ENCODE measurements around the gene ZCCHC10. TPM values are rescaled to one million over a fixed set of nuclear protein-coding genes. Genes with fewer than 3 reads are reported as not detected.

ZCCHC10 gene
- total and polyA plus RNA-seq, 4 donors, result 5.1 to 24.2 (median 9.8) TPM

DNA sequence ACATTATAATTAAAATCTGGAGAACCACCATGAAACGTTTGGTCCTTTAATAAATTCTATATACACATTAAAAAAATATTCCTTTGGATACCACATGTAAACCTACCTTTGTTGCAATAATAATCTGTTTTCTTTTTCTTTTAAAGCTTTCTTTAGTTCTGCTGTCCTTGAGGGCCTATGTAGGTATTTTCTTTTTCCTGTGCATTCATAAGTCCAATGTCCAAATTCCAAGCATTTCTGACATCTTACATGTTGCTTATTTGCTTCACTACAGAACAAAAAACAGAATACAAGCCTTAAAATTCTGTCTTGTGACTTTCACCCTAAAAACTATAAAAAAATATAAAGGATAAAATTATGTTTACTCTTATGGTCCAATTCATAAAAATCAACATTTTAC lies 19.7 kb downstream of the ZCCHC10 start:
- Histone ChIP-seq H3K9me3 (ENCODE audit: control insufficient read depth in 4 of 4, low read length in 3 of 4) (no peaks in the 10 kb centered on the region), H3K4me1 (ENCODE audit: control insufficient read depth in 4 of 4, insufficient read depth in 4 of 4, low read length in 3 of 4) (no peaks in the 10 kb centered on the region), H3K9ac (ENCODE audit: low read depth in 1 of 2, low read length in 2 of 2) (no peak overlapping the region), H3K27me3 (ENCODE audit: control insufficient read depth in 4 of 4, insufficient read depth in 4 of 4, low read length in 3 of 4) (no peaks in the 10 kb centered on the region), H3K4me3 (ENCODE audit: low read depth in 1 of 3, low read length in 3 of 3) (no peak overlapping the region), H3K27ac (ENCODE audit: low read depth in 1 of 2, low read length in 2 of 2) (no peak overlapping the region), H3K36me3 (ENCODE audit: control insufficient read depth in 4 of 4, insufficient read depth in 3 of 4, low read depth in 1 of 4, low read length in 3 of 4) (peaks cover 0 to 5% (median 4%) of the 10 kb centered on the region in 4 donors)
- WGBS, result 85% methylated on average over 1 of the region's 1 CpG
- no peak for DNase-seq (ENCODE audit: low spot score)
- TF ChIP-seq, protein P1, sequence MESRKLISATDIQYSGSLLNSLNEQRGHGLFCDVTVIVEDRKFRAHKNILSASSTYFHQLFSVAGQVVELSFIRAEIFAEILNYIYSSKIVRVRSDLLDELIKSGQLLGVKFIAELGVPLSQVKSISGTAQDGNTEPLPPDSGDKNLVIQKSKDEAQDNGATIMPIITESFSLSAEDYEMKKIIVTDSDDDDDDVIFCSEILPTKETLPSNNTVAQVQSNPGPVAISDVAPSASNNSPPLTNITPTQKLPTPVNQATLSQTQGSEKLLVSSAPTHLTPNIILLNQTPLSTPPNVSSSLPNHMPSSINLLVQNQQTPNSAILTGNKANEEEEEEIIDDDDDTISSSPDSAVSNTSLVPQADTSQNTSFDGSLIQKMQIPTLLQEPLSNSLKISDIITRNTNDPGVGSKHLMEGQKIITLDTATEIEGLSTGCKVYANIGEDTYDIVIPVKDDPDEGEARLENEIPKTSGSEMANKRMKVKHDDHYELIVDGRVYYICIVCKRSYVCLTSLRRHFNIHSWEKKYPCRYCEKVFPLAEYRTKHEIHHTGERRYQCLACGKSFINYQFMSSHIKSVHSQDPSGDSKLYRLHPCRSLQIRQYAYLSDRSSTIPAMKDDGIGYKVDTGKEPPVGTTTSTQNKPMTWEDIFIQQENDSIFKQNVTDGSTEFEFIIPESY (IDR thresholded peaks at IDR 0.05), result no peak
- TF ChIP-seq RAD21 (IDR thresholded peaks at IDR 0.05) (no peak), GABPA (IDR thresholded peaks at IDR 0.05 in 1 of 2, conservative IDR thresholded peaks at IDR 0.05 in 1 of 2) (no peak), SP1 (IDR thresholded peaks at IDR 0.05) (no peak), JUND (IDR thresholded peaks at IDR 0.05) (no peak)
- TF ChIP-seq, protein P2, sequence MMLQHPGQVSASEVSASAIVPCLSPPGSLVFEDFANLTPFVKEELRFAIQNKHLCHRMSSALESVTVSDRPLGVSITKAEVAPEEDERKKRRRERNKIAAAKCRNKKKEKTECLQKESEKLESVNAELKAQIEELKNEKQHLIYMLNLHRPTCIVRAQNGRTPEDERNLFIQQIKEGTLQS (IDR thresholded peaks at IDR 0.05), result no peak

DNA sequence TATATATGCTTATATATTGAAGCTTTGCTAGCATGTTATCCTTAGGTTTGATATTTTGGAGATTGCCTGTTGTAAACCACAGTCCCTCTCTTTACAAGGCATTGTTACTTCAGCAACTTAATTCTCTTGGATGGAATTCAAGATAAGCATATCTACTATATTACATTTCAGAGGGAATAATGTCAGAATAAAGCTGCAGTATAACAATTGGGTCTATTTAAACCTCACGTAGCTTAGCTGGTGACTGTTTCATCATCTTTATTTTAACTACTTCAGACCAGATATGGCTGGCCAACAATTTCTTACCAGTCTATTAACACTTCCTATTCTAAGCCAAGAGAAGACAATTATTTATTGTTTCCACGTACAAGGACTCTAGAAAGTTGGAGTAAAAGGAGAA lies 27.1 kb downstream of the ZCCHC10 start:
- H3K4me1 ChIP-seq (ENCODE audit: control insufficient read depth in 4 of 4, insufficient read depth in 4 of 4, low read length in 3 of 4), result no peaks in the 10 kb centered on the region
- H3K9me3 ChIP-seq (ENCODE audit: control insufficient read depth in 4 of 4, low read length in 3 of 4), result no peaks in the 10 kb centered on the region
- no peak overlapping the region for H3K9ac ChIP-seq (ENCODE audit: low read depth in 1 of 2, low read length in 2 of 2)
- TF ChIP-seq GABPA (IDR thresholded peaks at IDR 0.05 in 1 of 2, conservative IDR thresholded peaks at IDR 0.05 in 1 of 2), result no peak
- TF ChIP-seq, protein P1 (IDR thresholded peaks at IDR 0.05), result no peak
- TF ChIP-seq HNF4G (IDR thresholded peaks at IDR 0.05), result no peak
- no peak for TF ChIP-seq TAF1 (conservative IDR thresholded peaks at IDR 0.05)
- no peak for TF ChIP-seq HNF4A (conservative IDR thresholded peaks at IDR 0.05)
- no peak for TF ChIP-seq FOXA1 (IDR thresholded peaks at IDR 0.05)
- TF ChIP-seq, protein P3, sequence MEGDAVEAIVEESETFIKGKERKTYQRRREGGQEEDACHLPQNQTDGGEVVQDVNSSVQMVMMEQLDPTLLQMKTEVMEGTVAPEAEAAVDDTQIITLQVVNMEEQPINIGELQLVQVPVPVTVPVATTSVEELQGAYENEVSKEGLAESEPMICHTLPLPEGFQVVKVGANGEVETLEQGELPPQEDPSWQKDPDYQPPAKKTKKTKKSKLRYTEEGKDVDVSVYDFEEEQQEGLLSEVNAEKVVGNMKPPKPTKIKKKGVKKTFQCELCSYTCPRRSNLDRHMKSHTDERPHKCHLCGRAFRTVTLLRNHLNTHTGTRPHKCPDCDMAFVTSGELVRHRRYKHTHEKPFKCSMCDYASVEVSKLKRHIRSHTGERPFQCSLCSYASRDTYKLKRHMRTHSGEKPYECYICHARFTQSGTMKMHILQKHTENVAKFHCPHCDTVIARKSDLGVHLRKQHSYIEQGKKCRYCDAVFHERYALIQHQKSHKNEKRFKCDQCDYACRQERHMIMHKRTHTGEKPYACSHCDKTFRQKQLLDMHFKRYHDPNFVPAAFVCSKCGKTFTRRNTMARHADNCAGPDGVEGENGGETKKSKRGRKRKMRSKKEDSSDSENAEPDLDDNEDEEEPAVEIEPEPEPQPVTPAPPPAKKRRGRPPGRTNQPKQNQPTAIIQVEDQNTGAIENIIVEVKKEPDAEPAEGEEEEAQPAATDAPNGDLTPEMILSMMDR (IDR thresholded peaks at IDR 0.05; ENCODE audit: low read depth, low read length, missing input control), result no peak
- TF ChIP-seq RAD21 (IDR thresholded peaks at IDR 0.05), result no peak
- no peak for TF ChIP-seq YY1 (IDR thresholded peaks at IDR 0.05)
- TF ChIP-seq, protein P4, sequence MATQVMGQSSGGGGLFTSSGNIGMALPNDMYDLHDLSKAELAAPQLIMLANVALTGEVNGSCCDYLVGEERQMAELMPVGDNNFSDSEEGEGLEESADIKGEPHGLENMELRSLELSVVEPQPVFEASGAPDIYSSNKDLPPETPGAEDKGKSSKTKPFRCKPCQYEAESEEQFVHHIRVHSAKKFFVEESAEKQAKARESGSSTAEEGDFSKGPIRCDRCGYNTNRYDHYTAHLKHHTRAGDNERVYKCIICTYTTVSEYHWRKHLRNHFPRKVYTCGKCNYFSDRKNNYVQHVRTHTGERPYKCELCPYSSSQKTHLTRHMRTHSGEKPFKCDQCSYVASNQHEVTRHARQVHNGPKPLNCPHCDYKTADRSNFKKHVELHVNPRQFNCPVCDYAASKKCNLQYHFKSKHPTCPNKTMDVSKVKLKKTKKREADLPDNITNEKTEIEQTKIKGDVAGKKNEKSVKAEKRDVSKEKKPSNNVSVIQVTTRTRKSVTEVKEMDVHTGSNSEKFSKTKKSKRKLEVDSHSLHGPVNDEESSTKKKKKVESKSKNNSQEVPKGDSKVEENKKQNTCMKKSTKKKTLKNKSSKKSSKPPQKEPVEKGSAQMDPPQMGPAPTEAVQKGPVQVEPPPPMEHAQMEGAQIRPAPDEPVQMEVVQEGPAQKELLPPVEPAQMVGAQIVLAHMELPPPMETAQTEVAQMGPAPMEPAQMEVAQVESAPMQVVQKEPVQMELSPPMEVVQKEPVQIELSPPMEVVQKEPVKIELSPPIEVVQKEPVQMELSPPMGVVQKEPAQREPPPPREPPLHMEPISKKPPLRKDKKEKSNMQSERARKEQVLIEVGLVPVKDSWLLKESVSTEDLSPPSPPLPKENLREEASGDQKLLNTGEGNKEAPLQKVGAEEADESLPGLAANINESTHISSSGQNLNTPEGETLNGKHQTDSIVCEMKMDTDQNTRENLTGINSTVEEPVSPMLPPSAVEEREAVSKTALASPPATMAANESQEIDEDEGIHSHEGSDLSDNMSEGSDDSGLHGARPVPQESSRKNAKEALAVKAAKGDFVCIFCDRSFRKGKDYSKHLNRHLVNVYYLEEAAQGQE (IDR thresholded peaks at IDR 0.05), result no peak
- no peak for TF ChIP-seq RXRA (IDR thresholded peaks at IDR 0.05)
- H3K27ac ChIP-seq (ENCODE audit: low read depth in 1 of 2, low read length in 2 of 2), result no peak overlapping the region
- no peak overlapping the region for H3K4me3 ChIP-seq (ENCODE audit: low read depth in 1 of 3, low read length in 3 of 3)
- 63% methylated on average over 2 of the region's 2 CpGs for WGBS
- DNase-seq (ENCODE audit: low spot score), result no peak
- peaks cover 0 to 3% (median under 1%) of the 10 kb centered on the region in 4 donors for H3K36me3 ChIP-seq (ENCODE audit: control insufficient read depth in 4 of 4, insufficient read depth in 3 of 4, low read depth in 1 of 4, low read length in 3 of 4)
- no peaks in the 10 kb centered on the region for H3K27me3 ChIP-seq (ENCODE audit: control insufficient read depth in 4 of 4, insufficient read depth in 4 of 4, low read length in 3 of 4)

Measured in liver (tissue), 9 donors.